SK-N-SH (cell line): ENCODE results near the gene SHROOM3. TPM values are rescaled to one million over a fixed set of nuclear protein-coding genes. Genes with fewer than 3 reads are reported as not detected.

Source experiments
- CTCF ChIA-PET: fragments of 300-600, 350-600 bp; formaldehyde crosslinking; extraction: SDS; loops from one replicate; lab custom pipeline; 2021; lab: Yijun Ruan, JAX
- POLR2A ChIA-PET: fragments of 350-600 bp; sonication (Branson Sonifier 250); formaldehyde crosslinking; extraction: SDS; loops from one replicate; lab custom pipeline; 2020; ENCODE audit warnings: antibody characterized with exemption, inconsistent platforms; lab: Yijun Ruan, JAX
- DNase-seq: peaks from one replicate; pipeline ENCODE4 v3.0.0; 2012
- H2AFZ ChIP-seq: fragments of 200-600 bp; sonication (generic); 2 replicates; pipeline ENCODE4 v1.8.1; 2016; ENCODE audit warnings: antibody characterized with exemption, mild to moderate bottlenecking, low read depth
- H3F3A ChIP-seq: fragments of 200-600 bp; sonication (generic); replicated peaks from 2 replicates; pipeline ENCODE3; 2016; ENCODE audit warnings: antibody characterized with exemption, mild to moderate bottlenecking; ENCODE audit not compliant: insufficient read depth
- H3K27ac ChIP-seq, 2 experiments: fragments of 200-500 bp in 1 of 2; fragments of 200-600 bp in 1 of 2; sonication (Bioruptor generic) in 1 of 2; sonication (generic), shearing (Covaris generic) in 1 of 2; 2 replicates each; pipeline versions ENCODE4 v1.5.1 to v1.6.1; 2014 to 2016; ENCODE audit warnings: low read depth in 2 of 2, inconsistent platforms in 1 of 2, low read length in 1 of 2, mild to moderate bottlenecking in 1 of 2, mixed read lengths in 1 of 2
- H3K27me3 ChIP-seq: fragments of 200-600 bp; sonication (generic), shearing (Covaris generic); 2 replicates; pipeline ENCODE4 v1.6.1; 2016; ENCODE audit warnings: mixed run types; ENCODE audit not compliant: insufficient read depth
- H3K36me3 ChIP-seq, 2 experiments: fragments of 200-500 bp in 1 of 2; fragments of 200-600 bp in 1 of 2; sonication (Bioruptor generic) in 1 of 2; sonication (generic) in 1 of 2; replicated peaks in 1 of 2; 2 replicates each; pipeline versions ENCODE3 to v1.5.1; 2014 to 2016; ENCODE audit warnings: low read length in 1 of 2, mild to moderate bottlenecking in 1 of 2; ENCODE audit not compliant: insufficient read depth in 2 of 2, control insufficient read depth in 1 of 2
- H3K4me1 ChIP-seq, 2 experiments: fragments of 200-500 bp in 1 of 2; fragments of 200-600 bp in 1 of 2; sonication (Bioruptor generic) in 1 of 2; sonication (generic), shearing (Covaris generic) in 1 of 2; 2 replicates each; pipeline versions ENCODE4 v1.5.1 to v1.6.1; 2014 to 2016; ENCODE audit warnings: low read depth in 1 of 2, low read length in 1 of 2, mixed run types in 1 of 2; ENCODE audit not compliant: insufficient read depth in 2 of 2, control insufficient read depth in 1 of 2
- H3K4me2 ChIP-seq: fragments of 200-600 bp; sonication (generic), shearing (Covaris generic); 2 replicates; pipeline ENCODE4 v1.6.1; 2017; ENCODE audit warnings: mixed run types
- H3K4me3 ChIP-seq, 2 experiments: fragments of 200-500 bp in 1 of 2; fragments of 200-600 bp in 1 of 2; sonication (Bioruptor generic) in 1 of 2; sonication (generic), shearing (Covaris generic) in 1 of 2; 2 replicates each; pipeline versions ENCODE4 v1.5.1 to v1.8.1; 2014 to 2016; ENCODE audit warnings: low read depth in 2 of 2, inconsistent platforms in 1 of 2, low read length in 1 of 2, mild to moderate bottlenecking in 1 of 2, mixed read lengths in 1 of 2, moderate library complexity in 1 of 2
- H3K79me2 ChIP-seq: fragments of 200-600 bp; sonication (generic); 2 replicates; pipeline ENCODE4 v1.8.1; 2017; ENCODE audit warnings: mild to moderate bottlenecking; ENCODE audit not compliant: insufficient read depth
- H3K9ac ChIP-seq: fragments of 200-600 bp; sonication (generic); 2 replicates; pipeline ENCODE4 v1.6.1; 2017; ENCODE audit warnings: mixed run types
- H3K9me2 ChIP-seq: fragments of 200-600 bp; sonication (generic); 2 replicates; pipeline ENCODE4 v1.6.1; 2017; ENCODE audit warnings: mixed run types
- H3K9me3 ChIP-seq: fragments of 200-600 bp; sonication (generic); 2 replicates; pipeline ENCODE4 v1.6.1; 2017; ENCODE audit warnings: mixed run types, mild to moderate bottlenecking, moderate library complexity
- H4K20me1 ChIP-seq: fragments of 200-600 bp; sonication (generic); 2 replicates; pipeline ENCODE4 v1.6.1; 2017; ENCODE audit warnings: mild to moderate bottlenecking, mixed run types; ENCODE audit not compliant: insufficient read depth
- CHD2 ChIP-seq: fragments of 150-350 bp; IDR thresholded peaks from 2 replicates; pipeline ENCODE4 v1.6.1; 2018; ENCODE audit warnings: low read length; ENCODE audit not compliant: partially characterized antibody
- ELF1 ChIP-seq: IDR thresholded peaks from 2 replicates; pipeline ENCODE4 v1.4.0; 2012
- EP300 ChIP-seq, 2 experiments: IDR thresholded peaks; 2 replicates each; pipeline versions ENCODE4 v1.4.0 to v1.6.1; 2012; ENCODE audit warnings: borderline replicate concordance in 1 of 2, low read depth in 1 of 2, low read length in 1 of 2
- FOXJ3 ChIP-seq: sonication (generic); formaldehyde crosslinking; IDR thresholded peaks from 2 replicates; pipeline ENCODE4 v1.5.1; 2020; ENCODE audit warnings: mild to moderate bottlenecking, missing genetic modification reagents
- GABPA ChIP-seq: IDR thresholded peaks from 2 replicates; pipeline ENCODE4 v1.4.0; 2012; ENCODE audit warnings: low read depth, mild to moderate bottlenecking
- GATA2 ChIP-seq: sonication (generic); formaldehyde crosslinking; IDR thresholded peaks from 2 replicates; pipeline ENCODE4 v1.5.0; 2020; ENCODE audit warnings: mild to moderate bottlenecking, missing genetic modification reagents
- JUND ChIP-seq: IDR thresholded peaks from 2 replicates; pipeline ENCODE4 v1.4.0; 2012
- MEF2A ChIP-seq: IDR thresholded peaks from 2 replicates; pipeline ENCODE4 v1.4.0; 2012; ENCODE audit warnings: low read depth, borderline replicate concordance
- NRF1 ChIP-seq: IDR thresholded peaks from 2 replicates; pipeline ENCODE4 v1.6.1; 2012; ENCODE audit warnings: low read depth, mild to moderate bottlenecking, low read length
- RFX5 ChIP-seq: IDR thresholded peaks from 2 replicates; pipeline ENCODE4 v1.6.1; 2012; ENCODE audit warnings: mild to moderate bottlenecking, improper control_type of control experiment, low read length
- TAF1 ChIP-seq: IDR thresholded peaks from 2 replicates; pipeline ENCODE4 v1.6.1; 2012; ENCODE audit warnings: low read depth, mild to moderate bottlenecking, low read length, moderate library complexity, borderline replicate concordance
- YY1 ChIP-seq: IDR thresholded peaks from 2 replicates; pipeline ENCODE4 v1.4.0; 2012; ENCODE audit warnings: low read depth, mild to moderate bottlenecking
- WGBS: methylation state at CpG from one replicate; pipeline ENCODE4 v1.1.6; 2017; ENCODE audit warnings: low lambda C conversion rate; 5-methylcytosine and 5-hydroxymethylcytosine counted together
- polyA plus RNA-seq, 3 experiments: library from polyadenylated mRNA; depleted of rRNA; stranded (reverse); fragments of >200 nt; gene quantifications; 2 replicates each; pipeline ENCODE4 v1.2.3, GENCODE V29; 2012
- TF ChIP-seq, protein P1 (sequence below): IDR thresholded peaks from 2 replicates; pipeline ENCODE4; 2012
- TF ChIP-seq, protein P2 (sequence below): IDR thresholded peaks from 2 replicates; pipeline ENCODE4 v1.4.0; 2012; ENCODE audit warnings: low read depth, borderline replicate concordance
- TF ChIP-seq, protein P3 (sequence below): fragments of 150-350 bp; IDR thresholded peaks from 2 replicates; pipeline ENCODE4 v1.6.1; 2017; ENCODE audit warnings: antibody characterized with exemption, low read length, low read depth, borderline replicate concordance
- TF ChIP-seq, protein P4 (sequence below): IDR thresholded peaks from 2 replicates; pipeline ENCODE4 v1.4.0; 2012; ENCODE audit warnings: low read depth
- TF ChIP-seq, protein P5 (sequence below): fragments of 200-600 bp; sonication (generic); IDR thresholded peaks from 2 replicates; pipeline ENCODE4 v1.6.1; 2017; ENCODE audit warnings: antibody characterized with exemption, mild to moderate bottlenecking, moderate library complexity
- TF ChIP-seq, protein P6 (sequence below): fragments of 150-350 bp; IDR thresholded peaks from 2 replicates; pipeline ENCODE4 v1.6.1; 2016; ENCODE audit warnings: mild to moderate bottlenecking, low read depth, low read length

SHROOM3 gene
- polyA plus RNA-seq, 1 of the 3 experiments (the other 2 are of a cell fraction) = 4.3 TPM

DNA sequence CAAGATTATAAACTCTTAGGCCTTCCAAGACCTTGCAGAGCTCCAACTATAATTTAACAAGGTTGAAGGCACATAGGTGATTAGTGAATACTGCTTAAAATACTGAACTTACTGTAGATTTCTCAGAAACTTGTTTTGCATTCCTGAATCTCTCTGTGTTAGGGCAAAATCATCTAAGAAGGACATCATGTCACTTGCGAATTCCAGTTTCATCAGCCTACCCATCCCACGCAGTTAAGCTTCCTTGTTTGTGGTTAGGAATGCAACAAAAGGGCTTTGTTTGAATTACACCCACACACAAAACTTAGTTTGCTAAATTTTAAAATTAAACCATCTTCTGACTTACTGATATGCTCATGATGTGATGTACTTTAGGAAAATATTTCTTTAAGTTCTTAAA, 288.9 kb downstream of the SHROOM3 start:
- POLR2A ChIA-PET = no interaction called here
- no peaks in the 10 kb centered on the region for H3K9me3 ChIP-seq
- peaks cover 37% of the 10 kb centered on the region for H3F3A ChIP-seq
- no peaks in the 10 kb centered on the region for H3K36me3 ChIP-seq
- peak overlapping the region; percentile 32; the same call in 1 of the 2 replicates for H3K4me2 ChIP-seq
- peak overlapping the region; percentile 47 to 85; a peak in 3 of 4 replicates for H3K27ac ChIP-seq
- H3K9ac ChIP-seq = peak overlapping the region; percentile 53
- H2AFZ ChIP-seq = no peak overlapping the region; the same call in 1 of the 2 replicates
- H4K20me1 ChIP-seq = no peaks in the 10 kb centered on the region
- CTCF ChIA-PET = interaction anchor here (1.6 kb wide), 1 partner anchor 12 kb away, joined by 5 read pairs; no protein-coding TSS in a partner anchor
- H3K4me1 ChIP-seq = peaks cover 1 to 20% of the 10 kb centered on the region in 2 experiments
- no peak overlapping the region for H3K4me3 ChIP-seq
- no peak for DNase-seq
- no peaks in the 10 kb centered on the region for H3K27me3 ChIP-seq
- no peaks in the 10 kb centered on the region for H3K9me2 ChIP-seq
- TF ChIP-seq MEF2A (no peak), EP300 (IDR thresholded peaks at IDR 0.05; ENCODE audit: borderline replicate concordance in 1 of 2, low read depth in 1 of 2, low read length in 1 of 2) (peak in 1 of 2 experiments; percentile 20; a peak in 1 of 4 replicates), JUND (0 out of 2 replicates have a peak, but pooled peaks have one; percentile 1), CHD2 (no peak), RFX5 (no peak)
- TF ChIP-seq, protein P1, sequence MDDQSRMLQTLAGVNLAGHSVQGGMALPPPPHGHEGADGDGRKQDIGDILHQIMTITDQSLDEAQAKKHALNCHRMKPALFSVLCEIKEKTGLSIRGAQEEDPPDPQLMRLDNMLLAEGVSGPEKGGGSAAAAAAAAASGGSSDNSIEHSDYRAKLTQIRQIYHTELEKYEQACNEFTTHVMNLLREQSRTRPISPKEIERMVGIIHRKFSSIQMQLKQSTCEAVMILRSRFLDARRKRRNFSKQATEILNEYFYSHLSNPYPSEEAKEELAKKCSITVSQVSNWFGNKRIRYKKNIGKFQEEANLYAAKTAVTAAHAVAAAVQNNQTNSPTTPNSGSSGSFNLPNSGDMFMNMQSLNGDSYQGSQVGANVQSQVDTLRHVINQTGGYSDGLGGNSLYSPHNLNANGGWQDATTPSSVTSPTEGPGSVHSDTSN = peak; percentile 45; the same call in 1 of the 2 replicates
- peaks cover 77% of the 10 kb centered on the region for H3K79me2 ChIP-seq
- 6% methylated on average over 2 of the region's 2 CpGs for WGBS

DNA sequence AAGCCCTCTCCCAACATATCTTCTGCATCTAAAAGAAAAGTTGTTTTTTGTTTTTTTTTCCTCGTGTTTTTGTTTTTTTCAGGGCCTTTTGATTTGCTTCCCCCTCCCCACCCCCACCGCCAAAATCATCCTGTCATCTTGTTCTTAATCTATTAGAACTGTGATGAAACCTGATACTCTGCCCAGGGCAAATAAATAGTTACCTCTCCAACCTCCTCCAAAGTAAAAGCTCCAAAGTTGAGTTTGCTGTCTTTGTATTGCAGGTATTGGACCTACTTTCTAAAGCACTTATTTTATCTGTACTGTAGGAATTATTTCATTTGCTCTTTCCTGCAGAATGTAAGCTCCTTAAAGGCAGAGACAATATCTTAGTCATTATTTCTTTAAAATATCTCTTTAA, 290.0 kb downstream of the SHROOM3 start:
- Histone ChIP-seq H2AFZ (no peak overlapping the region), H4K20me1 (no peaks in the 10 kb centered on the region), H3K9me2 (no peaks in the 10 kb centered on the region), H3K4me3 (no peak overlapping the region), H3K36me3 (no peaks in the 10 kb centered on the region), H3F3A (peaks cover 44% of the 10 kb centered on the region), H3K4me2 (no peak overlapping the region), H3K27ac (peak overlapping the region in 1 of 2 experiments; percentile 85; a peak in 2 of 4 replicates), H3K79me2 (peaks cover 75% of the 10 kb centered on the region), H3K27me3 (no peaks in the 10 kb centered on the region), H3K9ac (peak overlapping the region; percentile 53; the same call in 1 of the 2 replicates), H3K9me3 (no peaks in the 10 kb centered on the region), H3K4me1 (peaks cover 0 to 24% of the 10 kb centered on the region in 2 experiments; a peak in 3 of 4 replicates)
- WGBS = 85% methylated on average over 2 of the region's 2 CpGs
- POLR2A ChIA-PET = no interaction called here
- TF ChIP-seq, protein P2, sequence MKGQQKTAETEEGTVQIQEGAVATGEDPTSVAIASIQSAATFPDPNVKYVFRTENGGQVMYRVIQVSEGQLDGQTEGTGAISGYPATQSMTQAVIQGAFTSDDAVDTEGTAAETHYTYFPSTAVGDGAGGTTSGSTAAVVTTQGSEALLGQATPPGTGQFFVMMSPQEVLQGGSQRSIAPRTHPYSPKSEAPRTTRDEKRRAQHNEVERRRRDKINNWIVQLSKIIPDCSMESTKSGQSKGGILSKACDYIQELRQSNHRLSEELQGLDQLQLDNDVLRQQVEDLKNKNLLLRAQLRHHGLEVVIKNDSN = no peak
- TF ChIP-seq NRF1 (no peak), FOXJ3 (CRISPR knock-in tag) (no peak), YY1 (no peak), ELF1 (no peak), GATA2 (CRISPR knock-in tag) (no peak), RFX5 (no peak), TAF1 (no peak), GABPA (no peak)
- TF ChIP-seq, protein P3, sequence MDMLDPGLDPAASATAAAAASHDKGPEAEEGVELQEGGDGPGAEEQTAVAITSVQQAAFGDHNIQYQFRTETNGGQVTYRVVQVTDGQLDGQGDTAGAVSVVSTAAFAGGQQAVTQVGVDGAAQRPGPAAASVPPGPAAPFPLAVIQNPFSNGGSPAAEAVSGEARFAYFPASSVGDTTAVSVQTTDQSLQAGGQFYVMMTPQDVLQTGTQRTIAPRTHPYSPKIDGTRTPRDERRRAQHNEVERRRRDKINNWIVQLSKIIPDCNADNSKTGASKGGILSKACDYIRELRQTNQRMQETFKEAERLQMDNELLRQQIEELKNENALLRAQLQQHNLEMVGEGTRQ = no peak
- TF ChIP-seq, protein P4, sequence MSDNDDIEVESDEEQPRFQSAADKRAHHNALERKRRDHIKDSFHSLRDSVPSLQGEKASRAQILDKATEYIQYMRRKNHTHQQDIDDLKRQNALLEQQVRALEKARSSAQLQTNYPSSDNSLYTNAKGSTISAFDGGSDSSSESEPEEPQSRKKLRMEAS = no peak
- TF ChIP-seq, protein P5, sequence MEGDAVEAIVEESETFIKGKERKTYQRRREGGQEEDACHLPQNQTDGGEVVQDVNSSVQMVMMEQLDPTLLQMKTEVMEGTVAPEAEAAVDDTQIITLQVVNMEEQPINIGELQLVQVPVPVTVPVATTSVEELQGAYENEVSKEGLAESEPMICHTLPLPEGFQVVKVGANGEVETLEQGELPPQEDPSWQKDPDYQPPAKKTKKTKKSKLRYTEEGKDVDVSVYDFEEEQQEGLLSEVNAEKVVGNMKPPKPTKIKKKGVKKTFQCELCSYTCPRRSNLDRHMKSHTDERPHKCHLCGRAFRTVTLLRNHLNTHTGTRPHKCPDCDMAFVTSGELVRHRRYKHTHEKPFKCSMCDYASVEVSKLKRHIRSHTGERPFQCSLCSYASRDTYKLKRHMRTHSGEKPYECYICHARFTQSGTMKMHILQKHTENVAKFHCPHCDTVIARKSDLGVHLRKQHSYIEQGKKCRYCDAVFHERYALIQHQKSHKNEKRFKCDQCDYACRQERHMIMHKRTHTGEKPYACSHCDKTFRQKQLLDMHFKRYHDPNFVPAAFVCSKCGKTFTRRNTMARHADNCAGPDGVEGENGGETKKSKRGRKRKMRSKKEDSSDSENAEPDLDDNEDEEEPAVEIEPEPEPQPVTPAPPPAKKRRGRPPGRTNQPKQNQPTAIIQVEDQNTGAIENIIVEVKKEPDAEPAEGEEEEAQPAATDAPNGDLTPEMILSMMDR = no peak
- TF ChIP-seq, protein P1 = no peak
- TF ChIP-seq, protein P6, sequence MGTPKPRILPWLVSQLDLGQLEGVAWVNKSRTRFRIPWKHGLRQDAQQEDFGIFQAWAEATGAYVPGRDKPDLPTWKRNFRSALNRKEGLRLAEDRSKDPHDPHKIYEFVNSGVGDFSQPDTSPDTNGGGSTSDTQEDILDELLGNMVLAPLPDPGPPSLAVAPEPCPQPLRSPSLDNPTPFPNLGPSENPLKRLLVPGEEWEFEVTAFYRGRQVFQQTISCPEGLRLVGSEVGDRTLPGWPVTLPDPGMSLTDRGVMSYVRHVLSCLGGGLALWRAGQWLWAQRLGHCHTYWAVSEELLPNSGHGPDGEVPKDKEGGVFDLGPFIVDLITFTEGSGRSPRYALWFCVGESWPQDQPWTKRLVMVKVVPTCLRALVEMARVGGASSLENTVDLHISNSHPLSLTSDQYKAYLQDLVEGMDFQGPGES = no peak
- CTCF ChIA-PET = interaction anchor here (0.8 to 1.9 kb wide), 2 partner anchors 12 to 320 kb away, joined by 3 to 6 read pairs; no protein-coding TSS in a partner anchor
- DNase-seq = no peak
